IMR-90 (cell line): ENCODE results near the gene JPT1. TPM values are rescaled to one million over a fixed set of nuclear protein-coding genes. Genes with fewer than 3 reads are reported as not detected.

ENCODE experiments used
- ATAC-seq: fragments of 200-7000 bp; cut with Tn5 transposase; 2 replicates; pipeline ENCODE4 v1.9.1; 2020; ENCODE audit warnings: low read depth, mild to moderate bottlenecking, moderate library complexity
- BruUV-seq: library from RNA; stranded (reverse); fragments of 400-500 nt; replicated peaks from 2 replicates; lab custom pipeline; 2021; lab: Mats Ljungman, UMichigan
- CTCF ChIA-PET: fragments of 300-600 bp; formaldehyde crosslinking; extraction: SDS; loops from one replicate; lab custom pipeline; 2021; ENCODE audit warnings: antibody characterized with exemption; lab: Yijun Ruan, JAX
- POLR2A ChIA-PET: fragments of 300-600 bp; sonication (Branson Sonifier 250); formaldehyde crosslinking; loops from one replicate; lab custom pipeline; 2022; ENCODE audit warnings: antibody characterized with exemption; ENCODE audit not compliant: unreplicated experiment; lab: Charles Lee
- DNase-seq: peaks from one replicate; pipeline ENCODE4 v3.0.0; 2013
- H2AFZ ChIP-seq: replicated peaks from 2 replicates; pipeline ENCODE3; 2013; ENCODE audit warnings: low read length, mild to moderate bottlenecking; ENCODE audit not compliant: poor library complexity
- H2AK5ac ChIP-seq: 2 replicates; pipeline ENCODE4 v1.6.1; 2013; ENCODE audit warnings: low read depth, low read length, inconsistent platforms
- H2AK9ac ChIP-seq: replicated peaks from 2 replicates; pipeline ENCODE3; 2013; ENCODE audit warnings: mild to moderate bottlenecking, low read depth, low read length, moderate library complexity; ENCODE audit not compliant: poor library complexity
- H2BK120ac ChIP-seq: 2 replicates; pipeline ENCODE4 v1.6.1; 2013; ENCODE audit warnings: low read depth, low read length, inconsistent platforms
- H2BK15ac ChIP-seq: 3 replicates; pipeline ENCODE4 v1.6.1; 2013; ENCODE audit warnings: low read depth, low read length, inconsistent platforms
- H2BK20ac ChIP-seq: 2 replicates; pipeline ENCODE4 v1.6.1; 2013; ENCODE audit warnings: low read depth, mild to moderate bottlenecking, inconsistent platforms, low read length, moderate library complexity
- H2BK5ac ChIP-seq: 2 replicates; pipeline ENCODE4 v1.6.1; 2013; ENCODE audit warnings: mild to moderate bottlenecking, low read depth, low read length, inconsistent platforms; ENCODE audit not compliant: poor library complexity, severe bottlenecking
- H3K14ac ChIP-seq: replicated peaks from 2 replicates; pipeline ENCODE4 v1.6.1; 2013; ENCODE audit warnings: low read depth, low read length, inconsistent platforms
- H3K18ac ChIP-seq: 2 replicates; pipeline ENCODE4 v1.6.1; 2013; ENCODE audit warnings: low read depth, low read length, control low read depth
- H3K23ac ChIP-seq: 2 replicates; pipeline ENCODE4 v1.6.1; 2013; ENCODE audit warnings: low read depth, low read length, inconsistent platforms
- H3K27ac ChIP-seq: 2 replicates; pipeline ENCODE4 v1.5.1; 2013; ENCODE audit warnings: mild to moderate bottlenecking, control low read depth, low read length; ENCODE audit not compliant: insufficient read depth
- H3K27me3 ChIP-seq: 2 replicates; pipeline ENCODE4 v1.6.1; 2013; ENCODE audit warnings: low read length; ENCODE audit not compliant: control insufficient read depth, insufficient read depth
- H3K36me3 ChIP-seq: 2 replicates; pipeline ENCODE4 v1.6.1; 2013; ENCODE audit warnings: low read length, mixed read lengths; ENCODE audit not compliant: control insufficient read depth, insufficient read depth
- H3K4ac ChIP-seq: 2 replicates; pipeline ENCODE4 v1.6.1; 2013; ENCODE audit warnings: low read depth, low read length, inconsistent platforms
- H3K4me1 ChIP-seq: 2 replicates; pipeline ENCODE4 v1.6.1; 2013; ENCODE audit warnings: low read length, mixed read lengths; ENCODE audit not compliant: control insufficient read depth, insufficient read depth
- H3K4me2 ChIP-seq: 2 replicates; pipeline ENCODE4 v1.6.1; 2013; ENCODE audit warnings: low read depth, mild to moderate bottlenecking, control low read depth, low read length, moderate library complexity
- H3K4me3 ChIP-seq: 2 replicates; pipeline ENCODE4 v1.5.1; 2013; ENCODE audit warnings: low read depth, mild to moderate bottlenecking, control low read depth, low read length, moderate library complexity; ENCODE audit not compliant: insufficient read depth
- H3K56ac ChIP-seq: 2 replicates; pipeline ENCODE4 v1.6.1; 2013; ENCODE audit warnings: low read length, inconsistent platforms; ENCODE audit not compliant: insufficient read depth; ENCODE audit errors: extremely low read depth
- H3K79me1 ChIP-seq, 2 experiments: 2 replicates each; pipeline ENCODE4 v1.6.1; 2013; ENCODE audit warnings: low read length in 2 of 2, inconsistent platforms in 1 of 2, low read depth in 1 of 2
- H3K9ac ChIP-seq: 2 replicates; pipeline ENCODE4 v1.6.1; 2013; ENCODE audit warnings: low read depth, low read length, control low read depth
- H3K9me1 ChIP-seq: 2 replicates; pipeline ENCODE4 v1.6.1; 2013; ENCODE audit warnings: low read length, inconsistent platforms; ENCODE audit not compliant: insufficient read depth
- H3K9me3 ChIP-seq: 2 replicates; pipeline ENCODE4 v1.6.1; 2013; ENCODE audit warnings: low read length; ENCODE audit not compliant: control insufficient read depth, insufficient read depth
- H4K20me1 ChIP-seq: 2 replicates; pipeline ENCODE4 v1.6.1; 2013; ENCODE audit warnings: low read length, inconsistent platforms; ENCODE audit not compliant: insufficient read depth
- H4K5ac ChIP-seq: 2 replicates; pipeline ENCODE4 v1.6.1; 2013; ENCODE audit warnings: mild to moderate bottlenecking, low read depth, low read length, control low read depth
- H4K8ac ChIP-seq, 2 experiments: 2 replicates each; pipeline ENCODE4 v1.6.1; 2013; ENCODE audit warnings: low read depth in 2 of 2, low read length in 2 of 2, control low read depth in 1 of 2, inconsistent platforms in 1 of 2
- H4K91ac ChIP-seq: 2 replicates; pipeline ENCODE4 v1.6.1; 2013; ENCODE audit warnings: low read depth, low read length, inconsistent platforms; ENCODE audit not compliant: insufficient read depth
- CHD1 ChIP-seq: IDR thresholded peaks from 2 replicates; pipeline ENCODE4 v1.6.1; 2012; ENCODE audit warnings: low read depth, low read length, improper control_type of control experiment
- CTCF ChIP-seq: conservative IDR thresholded peaks from 2 replicates; pipeline ENCODE4 v1.5.1; 2012; ENCODE audit warnings: mild to moderate bottlenecking, low read depth, low read length, improper control_type of control experiment
- ELK1 ChIP-seq: fragments of 150-350 bp; IDR thresholded peaks from 2 replicates; pipeline ENCODE4 v1.6.1; 2016; ENCODE audit warnings: low read depth, mild to moderate bottlenecking, low read length, moderate library complexity, borderline replicate concordance
- FOS ChIP-seq: fragments of 150-350 bp; IDR thresholded peaks from 2 replicates; pipeline ENCODE4 v1.6.1; 2016; ENCODE audit warnings: low read depth, low read length
- MAFK ChIP-seq: IDR thresholded peaks from 2 replicates; pipeline ENCODE4 v1.6.1; 2012; ENCODE audit warnings: low read depth, low read length, improper control_type of control experiment
- MXI1 ChIP-seq: IDR thresholded peaks from 2 replicates; pipeline ENCODE4 v1.6.1; 2012; ENCODE audit warnings: low read depth, mild to moderate bottlenecking, low read length, moderate library complexity, borderline replicate concordance
- NFE2L2 ChIP-seq: fragments of 150-350 bp; IDR thresholded peaks from 2 replicates; pipeline ENCODE4 v1.6.1; 2016; ENCODE audit warnings: low read depth, mild to moderate bottlenecking, low read length
- RAD21 ChIP-seq: IDR thresholded peaks from 2 replicates; pipeline ENCODE4 v1.6.1; 2012; ENCODE audit warnings: low read length, improper control_type of control experiment
- RFX5 ChIP-seq: IDR thresholded peaks from 2 replicates; pipeline ENCODE4 v1.8.0; 2012; ENCODE audit warnings: low read depth, mild to moderate bottlenecking, low read length, moderate library complexity
- WGBS, 2 experiments: methylation state at CpG; one replicate each; pipeline versions ENCODE4 v1.1.5 to v1.1.7; 2013; ENCODE audit warnings: missing lambda C conversion rate in 2 of 2; ENCODE audit not compliant: insufficient read length in 1 of 2; ENCODE audit errors: extremely low coverage in 2 of 2; 5-methylcytosine and 5-hydroxymethylcytosine counted together
- dilution Hi-C: fragments of 300-500 bp; cut with HindIII; formaldehyde crosslinking; loops from one replicate; pipeline ENCODE4 v1.14.3; 2018; ENCODE audit warnings: low sequenced_read_pairs; ENCODE audit not compliant: unreplicated experiment
- in situ Hi-C: fragments of 300-500 bp; cut with MboI; formaldehyde crosslinking; loops from 3 replicates; pipeline ENCODE4 v1.14.3; 2019; ENCODE audit warnings: low sequenced_read_pairs, inconsistent platforms, mixed read lengths
- intact Hi-C: fragments of 100-400 bp; cut with micrococcal nuclease; formaldehyde crosslinking; loops from 2 replicates; pipeline ENCODE4 v1.10.0; 2022
- polyA plus RNA-seq, 3 experiments: library from polyadenylated mRNA; depleted of rRNA; stranded (reverse); fragments of >200 nt; gene quantifications; 2 replicates each; pipeline ENCODE4 v1.2.3, GENCODE V29; 2012; ENCODE audit warnings: low replicate concordance in 1 of 3
- total RNA-seq: library from RNA; depleted of rRNA; stranded (reverse); fragments of >200 nt; gene quantifications from 2 replicates; pipeline ENCODE4 v1.2.3, GENCODE V29; 2012

Gene JPT1
- total and polyA plus RNA-seq, 2 of the 4 experiments (the other 2 are of a cell fraction), result 118 to 272 TPM

- no peak for TF ChIP-seq FOS
- no peak for TF ChIP-seq CHD1
- TF ChIP-seq MAFK, result no peak
- TF ChIP-seq ELK1, result no peak
- no peak for TF ChIP-seq RFX5
Measured at GRCh38 chr17:75109046-75109406, 45.3 kb downstream of the JPT1 start (continued).

GRCh38 chr17:75108193-75108592 lies 46.1 kb downstream of the JPT1 start:
- H3K18ac ChIP-seq, result no peak overlapping the region
- no peak overlapping the region for H2BK15ac ChIP-seq
- H2BK5ac ChIP-seq, result no peak overlapping the region
- ATAC-seq, result no peak
- H3K4ac ChIP-seq, result no peak overlapping the region
- peaks cover 2% of the 10 kb centered on the region; the same call in 1 of the 2 replicates for H3K27me3 ChIP-seq
- dilution Hi-C loops, result no loop called here
- H3K23ac ChIP-seq, result no peak overlapping the region
- no peak overlapping the region for H4K5ac ChIP-seq
- peaks cover 2% of the 10 kb centered on the region; the same call in 1 of the 2 replicates for H3K36me3 ChIP-seq
- no peak overlapping the region for H3K56ac ChIP-seq
- in situ Hi-C loops, result no loop called here
- no peak overlapping the region for H2BK120ac ChIP-seq
- H3K79me1 ChIP-seq, result peaks cover 17 to 24% of the 10 kb centered on the region in 2 experiments
- no peaks in the 10 kb centered on the region for H3K9me3 ChIP-seq
- CTCF ChIA-PET, result interaction anchor here (1.0 kb wide), 1 partner anchor 47 kb away, joined by 3 read pairs; no protein-coding TSS in a partner anchor
- no peak for TF ChIP-seq NFE2L2
- TF ChIP-seq RAD21, result no peak
- no peak for TF ChIP-seq CTCF
- TF ChIP-seq MXI1, result no peak
- H3K9ac ChIP-seq, result no peak overlapping the region
- 0 out of 2 replicates have a peak, but pooled peaks cover 5% of the 10 kb centered on the region for H3K9me1 ChIP-seq
- no peak overlapping the region for H4K8ac ChIP-seq
- WGBS, 2 experiments, result 83% methylated on average over 1 of the region's 2 CpGs; no CpG with 5 or more reads in 1 of the 2 experiments
- H2AK9ac ChIP-seq, result no peak overlapping the region
- no peak overlapping the region for H3K14ac ChIP-seq
- no peak overlapping the region for H3K4me2 ChIP-seq
- no peak overlapping the region for H3K4me3 ChIP-seq
- H2AK5ac ChIP-seq, result no peak overlapping the region
- H3K4me1 ChIP-seq, result 0 out of 2 replicates have a peak, but pooled peaks cover 4% of the 10 kb centered on the region
- no peak overlapping the region for H2AFZ ChIP-seq
- no peak overlapping the region for H3K27ac ChIP-seq
- intact Hi-C loops, result loop anchor here (5.0 kb wide), 1 partner anchor 36 kb away; no protein-coding TSS in a partner anchor
- H4K91ac ChIP-seq, result no peak overlapping the region
- no TSS peak for BruUV-seq
- H2BK20ac ChIP-seq, result no peak overlapping the region
- no peak for DNase-seq
- POLR2A ChIA-PET, result no interaction called here
- H4K20me1 ChIP-seq, result no peaks in the 10 kb centered on the region
